ENCODE results near the gene ZNF169. TPM values are rescaled to one million over a fixed set of nuclear protein-coding genes. Genes with fewer than 3 reads are reported as not detected.

The ZNF169 gene
- total RNA-seq, 4 donors from 2014 or later = 4.4 to 16.3 (median 9.3) TPM

DNA sequence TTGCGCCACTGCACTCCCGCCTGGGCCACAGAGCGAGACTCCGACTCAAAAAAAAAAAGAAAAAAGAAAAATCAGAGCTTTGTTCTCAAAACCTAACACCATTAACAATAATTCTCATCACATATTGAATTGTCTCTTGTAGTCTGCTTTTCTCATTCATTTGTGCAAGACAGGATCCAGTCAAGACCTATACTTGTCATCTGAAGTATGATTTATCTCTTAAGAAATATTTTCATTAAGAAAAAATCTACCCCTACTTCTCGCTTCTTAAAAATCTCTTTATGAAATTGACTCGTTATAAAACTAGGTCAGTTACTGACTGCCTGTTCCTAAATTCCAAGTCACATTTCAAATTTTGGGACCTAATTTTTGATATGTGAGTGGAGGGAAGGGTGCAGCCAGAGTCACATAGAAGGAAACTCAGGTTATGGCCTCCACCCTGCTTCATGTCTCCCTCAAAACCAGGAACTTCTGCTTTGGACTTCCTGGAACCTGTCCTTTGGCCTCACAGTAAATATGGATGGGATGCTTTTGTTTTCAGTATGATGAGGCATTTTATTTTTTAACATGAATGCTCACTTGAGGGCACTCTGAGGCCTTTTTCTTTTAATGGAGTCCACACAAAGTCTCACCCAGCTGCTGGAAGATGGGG is 18.9 kb downstream of the ZNF169 start:
- TF ChIP-seq, protein P1, sequence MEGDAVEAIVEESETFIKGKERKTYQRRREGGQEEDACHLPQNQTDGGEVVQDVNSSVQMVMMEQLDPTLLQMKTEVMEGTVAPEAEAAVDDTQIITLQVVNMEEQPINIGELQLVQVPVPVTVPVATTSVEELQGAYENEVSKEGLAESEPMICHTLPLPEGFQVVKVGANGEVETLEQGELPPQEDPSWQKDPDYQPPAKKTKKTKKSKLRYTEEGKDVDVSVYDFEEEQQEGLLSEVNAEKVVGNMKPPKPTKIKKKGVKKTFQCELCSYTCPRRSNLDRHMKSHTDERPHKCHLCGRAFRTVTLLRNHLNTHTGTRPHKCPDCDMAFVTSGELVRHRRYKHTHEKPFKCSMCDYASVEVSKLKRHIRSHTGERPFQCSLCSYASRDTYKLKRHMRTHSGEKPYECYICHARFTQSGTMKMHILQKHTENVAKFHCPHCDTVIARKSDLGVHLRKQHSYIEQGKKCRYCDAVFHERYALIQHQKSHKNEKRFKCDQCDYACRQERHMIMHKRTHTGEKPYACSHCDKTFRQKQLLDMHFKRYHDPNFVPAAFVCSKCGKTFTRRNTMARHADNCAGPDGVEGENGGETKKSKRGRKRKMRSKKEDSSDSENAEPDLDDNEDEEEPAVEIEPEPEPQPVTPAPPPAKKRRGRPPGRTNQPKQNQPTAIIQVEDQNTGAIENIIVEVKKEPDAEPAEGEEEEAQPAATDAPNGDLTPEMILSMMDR (IDR thresholded peaks at IDR 0.05; ENCODE audit: low read depth) = no peak

DNA sequence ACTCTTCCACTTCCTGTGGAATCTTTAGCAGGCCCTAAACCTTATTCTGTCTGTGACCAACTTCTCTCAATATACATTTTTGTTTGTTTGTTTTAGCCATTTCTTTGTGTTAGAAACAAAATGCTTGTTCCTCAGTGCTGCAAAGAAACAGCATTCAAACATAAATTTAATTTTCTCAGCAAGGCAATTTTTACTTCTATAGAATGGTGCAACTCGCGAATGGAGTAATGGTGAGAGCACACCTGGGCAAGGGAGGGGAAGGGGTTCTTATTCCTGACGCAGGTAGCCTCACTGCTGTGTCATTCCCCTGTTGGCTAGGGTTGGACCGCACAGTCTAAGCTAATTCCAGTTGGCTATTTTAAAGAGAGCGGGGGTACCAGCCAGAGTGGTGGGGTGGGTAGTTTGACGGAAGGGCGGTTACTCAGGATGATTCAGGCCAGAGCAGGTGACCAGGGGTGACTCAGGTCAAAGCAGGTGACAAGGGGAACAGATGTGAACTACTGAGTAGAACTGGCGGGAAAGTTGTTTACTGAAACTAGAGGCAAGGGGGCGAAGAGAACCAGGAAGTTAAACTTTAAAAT is 21.4 kb downstream of the ZNF169 start:
- TF ChIP-seq, protein P1 (IDR thresholded peaks at IDR 0.05; ENCODE audit: low read depth) = no peak

DNA sequence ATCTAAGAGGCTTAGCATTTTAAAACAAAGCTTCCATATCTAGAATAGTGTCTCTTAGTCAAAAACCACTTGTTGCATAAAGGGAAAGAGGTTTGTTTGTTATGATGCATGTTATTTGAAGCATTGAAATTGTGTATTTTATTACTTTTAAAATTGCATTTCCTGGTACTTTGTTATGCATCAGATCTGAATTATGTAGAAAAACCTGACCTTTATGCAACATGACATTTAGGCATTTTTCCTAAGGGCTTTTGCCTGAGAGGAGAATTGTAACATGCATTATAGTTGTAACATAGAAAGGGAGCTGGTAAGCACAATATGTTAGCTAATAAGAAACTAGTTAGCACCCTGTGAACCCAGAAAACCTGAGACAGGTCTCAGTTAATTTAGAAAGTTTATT is 22.0 kb downstream of the ZNF169 start:
- TF ChIP-seq, protein P1 (IDR thresholded peaks at IDR 0.05; ENCODE audit: low read depth) = no peak

DNA sequence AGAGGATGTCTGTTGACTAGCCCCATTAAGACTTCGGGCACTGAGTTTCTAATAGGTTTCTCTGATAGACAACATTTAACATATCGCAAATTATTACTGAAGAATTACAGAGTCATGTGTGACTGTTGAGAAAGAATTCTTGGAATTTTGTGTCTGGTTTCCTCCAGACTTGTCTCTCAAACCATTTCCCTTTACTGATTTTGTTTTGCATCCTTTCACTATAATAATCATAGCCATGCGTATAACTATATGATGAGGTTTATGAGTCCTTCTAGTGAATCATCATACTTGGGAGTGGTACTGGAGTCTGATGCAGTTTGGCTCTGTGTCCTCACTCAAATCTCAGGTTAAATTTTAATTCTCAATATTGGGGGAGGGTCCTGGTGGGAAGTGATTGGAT is 27.0 kb downstream of the ZNF169 start:
- TF ChIP-seq, protein P1 (IDR thresholded peaks at IDR 0.05; ENCODE audit: low read depth) = no peak

DNA sequence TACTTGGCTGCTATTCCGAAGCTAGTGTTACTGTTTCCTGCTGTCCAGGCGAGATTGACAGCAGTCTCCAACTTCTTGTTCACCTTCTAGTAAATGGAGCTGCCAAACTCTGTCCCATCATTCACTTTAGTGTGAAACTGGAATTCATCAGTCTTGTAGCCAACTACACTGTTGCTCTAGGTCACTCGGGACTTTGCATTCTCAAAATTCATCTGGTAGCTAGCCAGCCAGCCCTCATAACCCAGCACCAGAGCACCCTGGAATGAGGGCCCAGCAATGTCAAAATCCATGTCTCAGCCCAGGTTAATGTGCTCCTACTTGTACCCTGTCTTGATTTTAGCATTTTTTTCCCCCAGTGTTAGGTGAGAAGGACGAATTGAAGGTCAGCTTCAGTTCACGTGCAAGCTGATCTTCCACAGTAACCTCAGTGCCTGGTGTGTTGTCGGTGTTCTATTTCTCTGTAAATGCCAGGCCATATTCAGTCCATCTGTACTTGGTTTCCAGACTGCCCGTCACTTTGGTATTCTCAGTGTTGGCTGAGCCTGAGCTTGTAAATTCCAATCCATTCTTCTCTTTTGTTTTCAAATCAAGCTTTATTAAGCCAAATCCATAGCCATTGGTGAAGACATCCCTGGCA is 28.9 kb downstream of the ZNF169 start:
- TF ChIP-seq, protein P1 (IDR thresholded peaks at IDR 0.05; ENCODE audit: low read depth) = no peak

DNA sequence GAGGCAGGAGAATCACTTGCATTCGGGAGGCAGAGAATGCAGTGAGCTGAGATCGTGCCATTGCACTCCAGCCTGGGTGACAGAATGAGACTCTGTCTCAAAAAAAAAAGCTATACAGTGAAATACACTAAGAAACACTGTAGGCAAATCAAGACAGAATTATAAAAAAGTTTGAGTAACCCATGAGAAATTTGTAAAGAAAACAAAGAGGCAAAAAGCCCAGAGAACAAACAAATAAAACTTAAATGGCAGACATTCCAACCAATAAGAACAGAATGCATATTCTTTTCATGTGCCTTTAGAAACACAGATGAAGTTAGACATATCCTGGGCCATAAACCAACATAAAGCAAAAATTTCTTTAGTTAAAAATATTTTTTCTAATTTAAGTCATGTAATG is 30.6 kb downstream of the ZNF169 start:
- TF ChIP-seq, protein P1 (IDR thresholded peaks at IDR 0.05; ENCODE audit: low read depth) = no peak

DNA sequence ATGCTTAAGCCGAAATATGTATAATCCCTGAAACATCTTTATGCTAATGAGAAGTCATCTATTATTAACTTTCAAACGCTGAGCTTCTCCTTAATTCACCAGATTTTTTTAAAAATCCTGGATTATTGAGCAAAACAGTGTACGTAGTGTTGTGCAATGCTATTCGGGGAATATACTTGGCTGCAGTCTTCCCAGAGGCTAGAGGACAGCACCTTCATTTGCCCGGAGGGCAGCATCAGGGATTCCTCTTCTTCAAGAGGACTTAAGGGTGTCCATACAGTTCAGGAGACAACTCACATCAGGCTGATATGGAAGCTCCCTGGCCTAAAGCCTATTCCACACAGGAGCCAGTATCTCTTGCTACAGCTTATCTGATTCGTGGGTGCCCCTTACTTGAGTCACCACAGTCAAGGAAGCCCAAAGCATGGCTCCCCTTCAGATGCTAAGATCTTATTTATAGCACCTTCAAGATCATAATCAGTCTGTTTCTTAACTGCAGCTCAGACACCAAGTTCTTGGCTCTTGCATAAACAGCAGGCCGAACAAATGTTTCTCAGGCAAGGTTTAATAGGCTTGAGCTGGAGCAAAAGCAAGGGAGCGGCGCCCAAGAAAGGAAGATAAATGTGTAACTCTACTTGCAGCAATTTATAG is 40.0 kb downstream of the ZNF169 start:
- TF ChIP-seq, protein P1 (IDR thresholded peaks at IDR 0.05; ENCODE audit: low read depth) = no peak
